OCI-LY7 (cell line): ENCODE results near the gene SUN2. TPM values are rescaled to one million over a fixed set of nuclear protein-coding genes. Genes with fewer than 3 reads are reported as not detected.
A peak's percentile ranks its signal among the peaks of the same experiment; 100 is the strongest.

Source experiments
- BruUV-seq: library from RNA; stranded (reverse); fragments of 400-500 nt; replicated peaks from 2 replicates; lab custom pipeline; 2021; lab: Mats Ljungman, UMichigan
- CTCF ChIA-PET: fragments of 300-600 bp; sonication (Branson Sonifier 250); formaldehyde crosslinking; loops from one replicate; lab custom pipeline; 2022; ENCODE audit warnings: antibody characterized with exemption; ENCODE audit not compliant: unreplicated experiment; lab: Charles Lee
- POLR2A ChIA-PET: fragments of 300-600 bp; sonication (Branson Sonifier 250); formaldehyde crosslinking; loops from one replicate; lab custom pipeline; 2022; ENCODE audit warnings: antibody characterized with exemption; lab: Charles Lee
- DNase-seq: peaks from one replicate; pipeline ENCODE4 v3.0.0-alpha.2; 2015; ENCODE audit warnings: low spot score
- H2AFZ ChIP-seq: fragments of 200-600 bp; sonication (generic), shearing (Covaris generic); 2 replicates; pipeline ENCODE4 v1.6.1; 2014; ENCODE audit warnings: mild to moderate bottlenecking, antibody characterized with exemption, low read length, moderate library complexity
- H3K27ac ChIP-seq: fragments of 200-600 bp; sonication (generic); 2 replicates; pipeline ENCODE4 v1.5.1; 2014; ENCODE audit warnings: mixed run types, low read depth, mild to moderate bottlenecking, moderate library complexity, low read length, inconsistent platforms; ENCODE audit not compliant: poor library complexity, severe bottlenecking
- H3K36me3 ChIP-seq: fragments of 200-600 bp; sonication (generic); 2 replicates; pipeline ENCODE4 v1.6.1; 2014; ENCODE audit warnings: mild to moderate bottlenecking, antibody characterized with exemption, low read length, moderate library complexity, mixed read lengths; ENCODE audit not compliant: insufficient read depth
- H3K4me1 ChIP-seq: fragments of 200-600 bp; sonication (generic); 2 replicates; pipeline ENCODE4 v1.5.1; 2014; ENCODE audit warnings: mild to moderate bottlenecking, low read length; ENCODE audit not compliant: insufficient read depth, poor library complexity, severe bottlenecking
- H3K4me2 ChIP-seq: fragments of 200-600 bp; sonication (generic); 2 replicates; pipeline ENCODE4 v1.6.1; 2014; ENCODE audit warnings: mild to moderate bottlenecking, low read length
- H3K4me3 ChIP-seq: fragments of 200-600 bp; sonication (generic); 2 replicates; pipeline ENCODE4 v1.5.1; 2014; ENCODE audit warnings: mild to moderate bottlenecking, low read depth, low read length; ENCODE audit not compliant: poor library complexity, severe bottlenecking
- H3K79me2 ChIP-seq: fragments of 200-600 bp; sonication (generic); 2 replicates; pipeline ENCODE4 v1.6.1; 2016; ENCODE audit warnings: low read depth, mild to moderate bottlenecking, low read length, moderate library complexity, mixed read lengths; ENCODE audit not compliant: insufficient read depth
- H3K9me2 ChIP-seq: fragments of 200-600 bp; sonication (generic); 2 replicates; pipeline ENCODE4 v1.6.1; 2016; ENCODE audit warnings: mild to moderate bottlenecking, low read length, mixed read lengths; ENCODE audit not compliant: insufficient read depth
- H3K9me3 ChIP-seq: fragments of 200-600 bp; sonication (generic); 2 replicates; pipeline ENCODE4 v1.6.1; 2014; ENCODE audit warnings: mild to moderate bottlenecking, mixed run types, low read length, mixed read lengths
- H4K20me1 ChIP-seq: fragments of 200-600 bp; sonication (generic); 2 replicates; pipeline ENCODE4 v1.6.1; 2014; ENCODE audit warnings: mild to moderate bottlenecking, antibody characterized with exemption, low read length, moderate library complexity, mixed read lengths; ENCODE audit not compliant: insufficient read depth
- EZH2phosphoT487 ChIP-seq: fragments of 200-600 bp; sonication (generic); IDR thresholded peaks from 2 replicates; pipeline ENCODE4 v1.6.1; 2018; ENCODE audit warnings: low read depth, borderline replicate concordance, mild to moderate bottlenecking, mixed run types, antibody characterized with exemption, low read length, moderate library complexity, mixed read lengths
- intact Hi-C: fragments of 100-400 bp; cut with micrococcal nuclease; formaldehyde crosslinking; loops from one replicate; pipeline ENCODE4 v1.10.0; 2022; ENCODE audit not compliant: unreplicated experiment
- total RNA-seq, 2 experiments: library from RNA; depleted of rRNA in 1 of 2; stranded (reverse); fragments of >200 nt in 1 of 2; shearing (Covaris generic) in 1 of 2; gene quantifications; 2 replicates each; pipeline ENCODE4 v1.2.3, GENCODE V29; 2014 to 2022
- TF ChIP-seq, protein P1 (sequence below): fragments of 200-600 bp; sonication (generic); conservative IDR thresholded peaks from 2 replicates; pipeline ENCODE4 v1.5.1; 2014; ENCODE audit warnings: mild to moderate bottlenecking, antibody characterized with exemption, low read length, moderate library complexity, mixed read lengths

The SUN2 gene
- total RNA-seq, 2 experiments from 2014 or later = 59.1 to 80.2 TPM

DNA sequence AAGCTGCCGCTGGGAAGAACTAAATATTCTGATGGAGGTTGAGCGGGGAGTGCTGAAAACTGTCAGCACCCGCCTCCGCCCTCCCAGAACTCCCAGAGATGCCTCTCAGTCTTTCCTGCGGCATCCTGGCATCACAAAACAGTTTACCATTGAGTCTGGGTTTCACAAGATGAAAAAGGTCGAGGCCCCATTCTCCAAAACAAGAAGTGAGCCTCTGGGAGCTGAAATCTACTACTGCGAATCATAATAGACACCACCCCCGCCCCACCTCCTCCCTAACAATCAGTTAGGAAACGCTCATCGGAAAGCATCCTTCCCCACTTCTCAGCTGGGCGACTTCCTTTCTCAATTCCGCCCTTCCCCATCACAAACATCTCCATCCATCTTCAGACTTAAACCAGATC lies 1.0 kb downstream of the SUN2 start:
- Histone ChIP-seq H3K4me2 (peak overlapping the region; percentile 94), H3K4me1 (peaks cover 53% of the 10 kb centered on the region), H3K9me3 (no peaks in the 10 kb centered on the region), H3K4me3 (peak overlapping the region; percentile 94), H2AFZ (peak overlapping the region; percentile 34; the same call in 1 of the 2 replicates), H3K9me2 (no peaks in the 10 kb centered on the region), H3K27ac (peak overlapping the region; percentile 79), H3K36me3 (peaks cover 30% of the 10 kb centered on the region), H4K20me1 (0 out of 2 replicates have a peak, but pooled peaks cover 4% of the 10 kb centered on the region), H3K79me2 (peaks cover 6% of the 10 kb centered on the region; the same call in 1 of the 2 replicates)
- POLR2A ChIA-PET = interaction anchor here (0.6 kb wide), 1 partner anchor 49 kb away, joined by 4 read pairs; the partner anchor contains the start of gene GTPBP1
- peak; percentile 57 for DNase-seq
- TF ChIP-seq, protein P1, sequence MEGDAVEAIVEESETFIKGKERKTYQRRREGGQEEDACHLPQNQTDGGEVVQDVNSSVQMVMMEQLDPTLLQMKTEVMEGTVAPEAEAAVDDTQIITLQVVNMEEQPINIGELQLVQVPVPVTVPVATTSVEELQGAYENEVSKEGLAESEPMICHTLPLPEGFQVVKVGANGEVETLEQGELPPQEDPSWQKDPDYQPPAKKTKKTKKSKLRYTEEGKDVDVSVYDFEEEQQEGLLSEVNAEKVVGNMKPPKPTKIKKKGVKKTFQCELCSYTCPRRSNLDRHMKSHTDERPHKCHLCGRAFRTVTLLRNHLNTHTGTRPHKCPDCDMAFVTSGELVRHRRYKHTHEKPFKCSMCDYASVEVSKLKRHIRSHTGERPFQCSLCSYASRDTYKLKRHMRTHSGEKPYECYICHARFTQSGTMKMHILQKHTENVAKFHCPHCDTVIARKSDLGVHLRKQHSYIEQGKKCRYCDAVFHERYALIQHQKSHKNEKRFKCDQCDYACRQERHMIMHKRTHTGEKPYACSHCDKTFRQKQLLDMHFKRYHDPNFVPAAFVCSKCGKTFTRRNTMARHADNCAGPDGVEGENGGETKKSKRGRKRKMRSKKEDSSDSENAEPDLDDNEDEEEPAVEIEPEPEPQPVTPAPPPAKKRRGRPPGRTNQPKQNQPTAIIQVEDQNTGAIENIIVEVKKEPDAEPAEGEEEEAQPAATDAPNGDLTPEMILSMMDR = no peak
- no peak for TF ChIP-seq EZH2phosphoT487
- CTCF ChIA-PET = interaction anchor here (0.6 kb wide), 1 partner anchor 1164 kb away, joined by 5 read pairs; no protein-coding TSS in a partner anchor
- BruUV-seq = no TSS peak
- intact Hi-C loops = loop anchor here (10.0 kb wide), 1 partner anchor 690 kb away; no protein-coding TSS in a partner anchor

DNA sequence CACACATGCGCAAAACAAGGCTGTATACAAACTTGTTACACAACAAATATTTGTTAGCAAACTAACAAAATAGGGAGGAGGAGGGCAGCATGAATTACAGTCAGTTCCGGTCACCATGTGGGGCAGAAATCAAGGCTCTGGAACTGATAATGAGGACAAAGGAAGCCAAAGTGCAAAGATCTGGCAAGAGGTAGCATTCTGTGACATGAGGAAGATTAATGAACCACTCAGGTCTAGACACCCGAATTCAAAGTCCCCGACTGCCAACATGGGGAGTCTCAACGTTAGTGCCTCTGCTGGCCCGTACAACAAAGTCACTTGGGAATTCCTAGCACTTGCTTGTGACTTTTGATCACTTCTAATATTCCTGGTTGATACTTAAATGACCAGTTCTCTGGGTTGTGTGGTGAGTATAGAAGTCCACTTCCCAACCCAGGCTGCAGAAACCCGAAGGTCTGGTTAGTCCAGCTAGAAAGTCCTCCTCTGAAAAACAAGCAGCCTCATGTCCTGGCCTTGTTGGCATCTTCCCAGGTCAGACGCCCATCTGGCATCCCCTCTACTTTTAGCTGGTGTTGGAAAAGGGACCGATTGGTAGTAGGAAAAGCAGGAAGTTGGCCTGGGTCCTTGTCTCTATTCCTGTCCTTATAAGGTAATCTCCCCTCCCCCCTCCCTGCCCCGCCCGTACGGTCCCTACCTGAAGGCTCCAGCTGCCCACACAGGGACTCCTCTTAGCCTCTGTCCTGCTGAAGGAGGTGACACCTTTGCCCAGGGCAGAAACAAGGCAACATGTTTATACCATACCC lies 1.6 kb downstream of the SUN2 start:
- TSS peak; percentile 66 for BruUV-seq
- peaks cover 53% of the 10 kb centered on the region for H3K4me1 ChIP-seq
- peak overlapping the region; percentile 79 for H3K27ac ChIP-seq
- no peak for DNase-seq
- H3K4me3 ChIP-seq = peak overlapping the region; percentile 94
- ChIA-PET POLR2A (interaction anchor here (0.6 kb wide), 1 partner anchor 48 kb away, joined by 4 read pairs; the partner anchor contains the start of gene GTPBP1), CTCF (interaction anchor here (0.6 kb wide), 1 partner anchor 1163 kb away, joined by 5 read pairs; no protein-coding TSS in a partner anchor)
- intact Hi-C loops = loop anchor here (10.0 kb wide), 1 partner anchor 691 kb away; no protein-coding TSS in a partner anchor
- no peak overlapping the region for H2AFZ ChIP-seq
- no peaks in the 10 kb centered on the region for H3K9me3 ChIP-seq
- 0 out of 2 replicates have a peak, but pooled peaks cover 4% of the 10 kb centered on the region for H4K20me1 ChIP-seq
- H3K36me3 ChIP-seq = peaks cover 36% of the 10 kb centered on the region
- H3K79me2 ChIP-seq = peaks cover 6% of the 10 kb centered on the region; the same call in 1 of the 2 replicates
- no peaks in the 10 kb centered on the region for H3K9me2 ChIP-seq
- peak overlapping the region; percentile 94 for H3K4me2 ChIP-seq
- TF ChIP-seq EZH2phosphoT487 = no peak
- TF ChIP-seq, protein P1 = no peak
